HepG2 (cell line): ENCODE measurements around the gene TRNT1. TPM values are rescaled to one million over a fixed set of nuclear protein-coding genes. Genes with fewer than 3 reads are reported as not detected.

Source experiments
- FOXA1 ChIP-seq, 2 experiments: fragments of 450-650 bp in 1 of 2; sonication (generic) in 1 of 2; formaldehyde crosslinking in 1 of 2; IDR thresholded peaks; 2 replicates each; pipeline versions ENCODE4 v1.4.0 to v1.6.1; 2016 to 2020; ENCODE audit warnings: missing genetic modification reagents in 1 of 2
- FOXP1 ChIP-seq, 2 experiments: fragments of 450-650 bp in 1 of 2; IDR thresholded peaks; 2 replicates each; pipeline ENCODE4 v1.6.1; 2017 to 2018; ENCODE audit warnings: antibody characterized with exemption in 1 of 2
- IKZF1 ChIP-seq: fragments of 450-650 bp; IDR thresholded peaks from 2 replicates; pipeline ENCODE4 v1.7.1; 2016
- ISX ChIP-seq: sonication (generic); formaldehyde crosslinking; conservative IDR thresholded peaks from 2 replicates; pipeline ENCODE4 v1.5.0; 2020; ENCODE audit warnings: missing genetic modification reagents
- KLF15 ChIP-seq: sonication (generic); formaldehyde crosslinking; IDR thresholded peaks from 2 replicates; pipeline ENCODE4 v1.8.1; 2023; ENCODE audit warnings: borderline replicate concordance, mild to moderate bottlenecking, inconsistent platforms, missing genetic modification reagents, mixed read lengths
- KLF6 ChIP-seq: IDR thresholded peaks from 2 replicates; pipeline ENCODE4 v1.8.0; 2016; ENCODE audit warnings: missing biosample characterization, missing genetic modification reagents
- NFKB2 ChIP-seq: sonication (generic); formaldehyde crosslinking; IDR thresholded peaks from 2 replicates; pipeline ENCODE4 v1.4.0; 2020; ENCODE audit warnings: missing genetic modification reagents, borderline replicate concordance
- PHB2 ChIP-seq: fragments of 450-650 bp; IDR thresholded peaks from 2 replicates; pipeline ENCODE4 v1.6.1; 2018; ENCODE audit not compliant: partially characterized antibody
- POGK ChIP-seq: sonication (generic); formaldehyde crosslinking; conservative IDR thresholded peaks from 2 replicates; pipeline ENCODE4 v1.8.0; 2022; ENCODE audit warnings: mild to moderate bottlenecking, moderate library complexity, missing genetic modification reagents
- STAT5B ChIP-seq: sonication (generic); formaldehyde crosslinking; IDR thresholded peaks from 2 replicates; pipeline ENCODE4 v1.4.0; 2020; ENCODE audit warnings: missing genetic modification reagents
- ZBTB33 ChIP-seq: sonication (generic); formaldehyde crosslinking; IDR thresholded peaks from 2 replicates; pipeline ENCODE4 v1.4.0; 2020; ENCODE audit warnings: missing genetic modification reagents
- ZC3H13 ChIP-seq: sonication (generic); formaldehyde crosslinking; IDR thresholded peaks from 2 replicates; pipeline ENCODE4 v1.8.1; 2023; ENCODE audit warnings: mild to moderate bottlenecking, missing genetic modification reagents, moderate library complexity
- ZFP82 ChIP-seq: sonication (generic); formaldehyde crosslinking; IDR thresholded peaks from 2 replicates; pipeline ENCODE4 v1.5.1; 2020; ENCODE audit warnings: mild to moderate bottlenecking, missing genetic modification reagents, borderline replicate concordance
- ZNF616 ChIP-seq: sonication (generic); formaldehyde crosslinking; IDR thresholded peaks from 2 replicates; pipeline ENCODE4 v1.5.0; 2020; ENCODE audit warnings: low read depth, mild to moderate bottlenecking, missing genetic modification reagents
- polyA plus RNA-seq, 8 experiments: library from polyadenylated mRNA; depleted of rRNA in 3 of 8; stranded (reverse) in 7 of 8; unstranded in 1 of 8; fragments of >200 nt; fragmentation: Illumina TruSeq in 4 of 8; extraction: Trizol in 4 of 8; gene quantifications; 2 replicates each; pipeline versions ENCODE4 v1.2.1 to v1.2.3, GENCODE V29; 2011 to 2016; ENCODE audit warnings: low read depth in 4 of 8, missing spikeins in 1 of 8, mixed read lengths in 1 of 8; ENCODE audit not compliant: insufficient read depth in 1 of 8
- total RNA-seq, 5 experiments: library from RNA; depleted of rRNA; stranded (reverse); fragments of >200 nt; fragmentation: Illumina TruSeq; extraction: Trizol; gene quantifications; 2 replicates each; pipeline ENCODE4 v1.2.3, GENCODE V29; 2016; ENCODE audit warnings: low read depth in 1 of 5
- TF ChIP-seq, protein P1 (sequence below): IDR thresholded peaks from 2 replicates; pipeline ENCODE4 v1.6.1; 2012; ENCODE audit warnings: low read length, improper control_type of control experiment
- TF ChIP-seq, protein P2 (sequence below): sonication (generic); formaldehyde crosslinking; IDR thresholded peaks from 2 replicates; pipeline ENCODE4 v1.8.1; 2023; ENCODE audit warnings: mild to moderate bottlenecking, missing genetic modification reagents, borderline replicate concordance
- TF ChIP-seq, protein P3 (sequence below): sonication (generic); formaldehyde crosslinking; IDR thresholded peaks from 2 replicates; pipeline ENCODE4 v1.4.0; 2020; ENCODE audit warnings: missing genetic modification reagents
- TF ChIP-seq, protein P4 (sequence below): sonication (generic); formaldehyde crosslinking; IDR thresholded peaks from 2 replicates; pipeline ENCODE4 v1.8.0; 2022; ENCODE audit warnings: missing genetic modification reagents, mild to moderate bottlenecking, inconsistent platforms, borderline replicate concordance

The TRNT1 gene
- total and polyA plus RNA-seq, 2 of the 13 experiments (the other 11 are each of a cell fraction or from before 2014, with no cell fraction given), result 9.4 to 27.7 TPM

DNA sequence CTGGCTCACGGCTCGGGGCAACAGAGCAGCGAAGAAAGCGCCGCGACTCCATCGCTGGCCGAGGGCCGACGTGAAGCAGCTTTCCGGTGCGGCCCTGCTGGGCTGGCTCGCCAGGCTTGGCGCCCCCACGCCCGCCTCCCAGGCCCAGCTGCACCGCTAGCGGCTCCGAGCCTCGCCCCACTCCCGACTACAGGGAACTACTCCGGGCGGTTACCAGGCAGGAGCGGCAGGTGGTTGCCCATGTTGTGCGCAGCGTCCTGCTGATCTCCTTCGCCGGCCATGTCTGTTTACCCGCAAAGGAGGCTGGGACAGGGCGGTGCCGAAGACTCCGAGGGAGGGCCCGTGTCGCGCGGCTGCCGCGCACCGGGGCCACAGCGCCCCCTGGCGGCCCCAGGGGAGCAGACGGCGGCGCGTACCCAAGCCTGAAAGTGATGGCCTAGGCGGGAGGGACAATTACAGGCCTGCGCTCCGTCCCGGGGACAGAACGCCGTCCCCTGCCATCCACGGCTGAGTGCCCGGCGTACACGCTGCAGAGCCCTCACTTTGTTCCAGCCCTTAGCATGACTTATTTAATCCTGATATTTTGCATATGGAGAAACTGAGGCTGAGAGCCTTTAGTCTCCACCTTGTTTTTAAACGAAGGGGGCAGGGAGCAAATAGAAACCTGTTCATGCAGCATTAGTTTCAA lies 52.8 kb downstream of the TRNT1 start, which contains the start of gene CRBN (continued):
- TF ChIP-seq ZBTB33 (CRISPR knock-in tag) (peak; percentile 35; the same call in 1 of the 2 replicates), PHB2 (no peak), ZNF616 (CRISPR knock-in tag) (no peak), ISX (CRISPR knock-in tag) (0 out of 2 replicates have a peak, but pooled peaks have one; percentile 22), ZC3H13 (CRISPR knock-in tag) (peak; percentile 75; the same call in 1 of the 2 replicates), FOXP1 (IDR thresholded peaks at IDR 0.05) (no peak), FOXP1 (CRISPR knock-in tag; IDR thresholded peaks at IDR 0.05) (peak; percentile 80), STAT5B (CRISPR knock-in tag) (peak; percentile 81; the same call in 1 of the 2 replicates), POGK (CRISPR knock-in tag) (peak; percentile 93; the same call in 1 of the 2 replicates), KLF15 (CRISPR knock-in tag) (peak; percentile 31; the same call in 1 of the 2 replicates), IKZF1 (no peak), FOXA1 (IDR thresholded peaks at IDR 0.05) (no peak), FOXA1 (CRISPR knock-in tag; IDR thresholded peaks at IDR 0.05) (peak; percentile 88), NFKB2 (CRISPR knock-in tag) (peak; percentile 96; the same call in 1 of the 2 replicates), ZFP82 (CRISPR knock-in tag) (peak; percentile 67; the same call in 1 of the 2 replicates), KLF6 (CRISPR knock-in tag) (peak; percentile 85; the same call in 1 of the 2 replicates)
- TF ChIP-seq, protein P1, sequence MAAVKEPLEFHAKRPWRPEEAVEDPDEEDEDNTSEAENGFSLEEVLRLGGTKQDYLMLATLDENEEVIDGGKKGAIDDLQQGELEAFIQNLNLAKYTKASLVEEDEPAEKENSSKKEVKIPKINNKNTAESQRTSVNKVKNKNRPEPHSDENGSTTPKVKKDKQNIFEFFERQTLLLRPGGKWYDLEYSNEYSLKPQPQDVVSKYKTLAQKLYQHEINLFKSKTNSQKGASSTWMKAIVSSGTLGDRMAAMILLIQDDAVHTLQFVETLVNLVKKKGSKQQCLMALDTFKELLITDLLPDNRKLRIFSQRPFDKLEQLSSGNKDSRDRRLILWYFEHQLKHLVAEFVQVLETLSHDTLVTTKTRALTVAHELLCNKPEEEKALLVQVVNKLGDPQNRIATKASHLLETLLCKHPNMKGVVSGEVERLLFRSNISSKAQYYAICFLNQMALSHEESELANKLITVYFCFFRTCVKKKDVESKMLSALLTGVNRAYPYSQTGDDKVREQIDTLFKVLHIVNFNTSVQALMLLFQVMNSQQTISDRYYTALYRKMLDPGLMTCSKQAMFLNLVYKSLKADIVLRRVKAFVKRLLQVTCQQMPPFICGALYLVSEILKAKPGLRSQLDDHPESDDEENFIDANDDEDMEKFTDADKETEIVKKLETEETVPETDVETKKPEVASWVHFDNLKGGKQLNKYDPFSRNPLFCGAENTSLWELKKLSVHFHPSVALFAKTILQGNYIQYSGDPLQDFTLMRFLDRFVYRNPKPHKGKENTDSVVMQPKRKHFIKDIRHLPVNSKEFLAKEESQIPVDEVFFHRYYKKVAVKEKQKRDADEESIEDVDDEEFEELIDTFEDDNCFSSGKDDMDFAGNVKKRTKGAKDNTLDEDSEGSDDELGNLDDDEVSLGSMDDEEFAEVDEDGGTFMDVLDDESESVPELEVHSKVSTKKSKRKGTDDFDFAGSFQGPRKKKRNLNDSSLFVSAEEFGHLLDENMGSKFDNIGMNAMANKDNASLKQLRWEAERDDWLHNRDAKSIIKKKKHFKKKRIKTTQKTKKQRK, result no peak
- TF ChIP-seq, protein P2, sequence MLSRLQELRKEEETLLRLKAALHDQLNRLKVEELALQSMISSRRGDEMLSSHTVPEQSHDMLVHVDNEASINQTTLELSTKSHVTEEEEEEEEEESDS (CRISPR knock-in tag), result no peak
- TF ChIP-seq, protein P3, sequence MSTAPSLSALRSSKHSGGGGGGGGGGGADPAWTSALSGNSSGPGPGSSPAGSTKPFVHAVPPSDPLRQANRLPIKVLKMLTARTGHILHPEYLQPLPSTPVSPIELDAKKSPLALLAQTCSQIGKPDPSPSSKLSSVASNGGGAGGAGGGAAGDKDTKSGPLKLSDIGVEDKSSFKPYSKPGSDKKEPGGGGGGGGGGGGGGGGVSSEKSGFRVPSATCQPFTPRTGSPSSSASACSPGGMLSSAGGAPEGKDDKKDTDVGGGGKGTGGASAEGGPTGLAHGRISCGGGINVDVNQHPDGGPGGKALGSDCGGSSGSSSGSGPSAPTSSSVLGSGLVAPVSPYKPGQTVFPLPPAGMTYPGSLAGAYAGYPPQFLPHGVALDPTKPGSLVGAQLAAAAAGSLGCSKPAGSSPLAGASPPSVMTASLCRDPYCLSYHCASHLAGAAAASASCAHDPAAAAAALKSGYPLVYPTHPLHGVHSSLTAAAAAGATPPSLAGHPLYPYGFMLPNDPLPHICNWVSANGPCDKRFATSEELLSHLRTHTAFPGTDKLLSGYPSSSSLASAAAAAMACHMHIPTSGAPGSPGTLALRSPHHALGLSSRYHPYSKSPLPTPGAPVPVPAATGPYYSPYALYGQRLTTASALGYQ (CRISPR knock-in tag), result peak; percentile 89; the same call in 1 of the 2 replicates
- TF ChIP-seq, protein P4, sequence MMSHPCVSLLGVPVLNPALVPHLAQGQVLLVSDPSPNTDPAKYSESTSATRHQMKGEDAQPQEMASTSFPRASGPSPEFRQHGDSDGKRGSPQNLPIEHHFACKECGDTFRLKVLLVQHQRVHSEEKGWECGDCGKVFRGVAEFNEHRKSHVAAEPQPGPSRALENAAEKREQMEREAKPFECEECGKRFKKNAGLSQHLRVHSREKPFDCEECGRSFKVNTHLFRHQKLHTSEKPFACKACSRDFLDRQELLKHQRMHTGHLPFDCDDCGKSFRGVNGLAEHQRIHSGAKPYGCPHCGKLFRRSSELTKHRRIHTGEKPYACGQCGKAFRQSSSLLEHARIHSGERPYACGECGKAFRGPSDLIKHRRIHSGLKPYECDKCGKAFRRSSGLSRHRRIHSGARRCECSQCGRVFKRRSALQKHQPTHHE (CRISPR knock-in tag), result peak; percentile 85
